H1 (cell line): ENCODE data around the gene MAP2K5. TPM values are rescaled to one million over a fixed set of nuclear protein-coding genes. Genes with fewer than 3 reads are reported as not detected.

ENCODE experiments used
- CTCF ChIA-PET: fragments of 300-600 bp; sonication (Branson Sonifier 250); formaldehyde crosslinking; loops from one replicate; lab custom pipeline; 2021; ENCODE audit not compliant: partially characterized antibody; lab: Charles Lee
- POLR2A ChIA-PET: fragments of 300-600 bp; sonication (Branson Sonifier 250); formaldehyde crosslinking; loops from one replicate; lab custom pipeline; 2021; ENCODE audit warnings: inconsistent platforms; ENCODE audit not compliant: partially characterized antibody; lab: Charles Lee
- DNase-seq, 2 experiments: peaks; one replicate each; pipeline versions ENCODE4 v3.0.0 to v3.0.0-alpha.2; 2010 to 2022; ENCODE audit warnings: low spot score in 2 of 2, low read depth in 1 of 2, mixed read lengths in 1 of 2
- FAIRE-seq: peaks from 2 replicates; lab custom pipeline; 2011; peaks lifted over from hg19 to GRCh38; lab: Jason Lieb, UNC
- H2AFZ ChIP-seq: 2 replicates; pipeline ENCODE4 v1.8.1; 2012; ENCODE audit warnings: low read length, inconsistent platforms
- H2AK5ac ChIP-seq: 2 replicates; pipeline ENCODE4 v1.6.1; 2013; ENCODE audit warnings: low read depth, low read length
- H2BK120ac ChIP-seq: replicated peaks from 2 replicates; pipeline ENCODE3; 2013; ENCODE audit warnings: low read depth, low read length, inconsistent platforms
- H2BK12ac ChIP-seq: 2 replicates; pipeline ENCODE4 v1.6.1; 2013; ENCODE audit warnings: low read depth, low read length
- H2BK15ac ChIP-seq: 2 replicates; pipeline ENCODE4 v1.6.1; 2013; ENCODE audit warnings: low read length
- H2BK20ac ChIP-seq: 2 replicates; pipeline ENCODE4 v1.6.1; 2013; ENCODE audit warnings: low read length
- H2BK5ac ChIP-seq: 2 replicates; pipeline ENCODE4 v1.6.1; 2013; ENCODE audit warnings: low read depth, low read length
- H3K14ac ChIP-seq: 2 replicates; pipeline ENCODE4 v1.6.1; 2013; ENCODE audit warnings: inconsistent platforms; ENCODE audit not compliant: insufficient read length
- H3K18ac ChIP-seq: 2 replicates; pipeline ENCODE4 v1.6.1; 2013; ENCODE audit warnings: low read length; ENCODE audit errors: extremely low read depth
- H3K23ac ChIP-seq: 2 replicates; pipeline ENCODE4 v1.6.1; 2013; ENCODE audit warnings: inconsistent platforms; ENCODE audit not compliant: insufficient read length
- H3K23me2 ChIP-seq: 2 replicates; pipeline ENCODE4 v1.6.1; 2013; ENCODE audit warnings: low read depth, low read length
- H3K27ac ChIP-seq: 2 replicates; pipeline ENCODE4 v1.6.1; 2011; ENCODE audit warnings: low read depth, low read length, inconsistent platforms
- H3K27me3 ChIP-seq, 4 experiments: replicated peaks in 1 of 4; 1 replicate in 1 of 4; 2 replicates in 3 of 4; pipeline versions ENCODE4 v1.6.1 to v1.8.1; 2011 to 2013; ENCODE audit warnings: low read length in 3 of 4, mild to moderate bottlenecking in 3 of 4, inconsistent platforms in 2 of 4, mixed read lengths in 2 of 4, moderate library complexity in 1 of 4; ENCODE audit not compliant: control insufficient read depth in 3 of 4, insufficient read depth in 3 of 4; ENCODE audit errors: extremely low read depth in 1 of 4
- H3K36me3 ChIP-seq, 4 experiments: 2 replicates each; pipeline versions ENCODE4 v1.6.1 to v1.8.1; 2011 to 2013; ENCODE audit warnings: mild to moderate bottlenecking in 4 of 4, low read length in 3 of 4, moderate library complexity in 2 of 4, control low read depth in 1 of 4, inconsistent platforms in 1 of 4; ENCODE audit not compliant: insufficient read depth in 4 of 4, control insufficient read depth in 2 of 4
- H3K4ac ChIP-seq: replicated peaks from 2 replicates; pipeline ENCODE3; 2013; ENCODE audit warnings: low read length, low read depth, mixed read lengths, inconsistent platforms; ENCODE audit not compliant: insufficient read length
- H3K4me1 ChIP-seq, 4 experiments: replicated peaks in 1 of 4; 1 replicate in 1 of 4; 2 replicates in 3 of 4; pipeline versions ENCODE4 v1.6.1 to v1.8.1; 2011 to 2013; ENCODE audit warnings: low read length in 3 of 4, inconsistent platforms in 2 of 4, mixed read lengths in 1 of 4; ENCODE audit not compliant: insufficient read depth in 4 of 4, control insufficient read depth in 3 of 4
- H3K4me2 ChIP-seq, 2 experiments: 2 replicates each; pipeline versions ENCODE4 v1.6.1 to v1.8.1; 2011 to 2013; ENCODE audit warnings: low read depth in 2 of 2, low read length in 2 of 2, control low read depth in 1 of 2, inconsistent platforms in 1 of 2, mild to moderate bottlenecking in 1 of 2; ENCODE audit not compliant: insufficient read depth in 1 of 2
- H3K4me3 ChIP-seq, 4 experiments: fragments of 200-600, 300-600 bp in 1 of 4; sonication (generic), shearing (Covaris generic), sonication (Bioruptor Twin) in 1 of 4; 2 replicates each; pipeline versions ENCODE4 v1.5.1 to v1.8.1; 2011 to 2016; ENCODE audit warnings: low read length in 4 of 4, low read depth in 3 of 4, control low read depth in 2 of 4, inconsistent platforms in 2 of 4, mild to moderate bottlenecking in 2 of 4, mixed read lengths in 1 of 4, moderate library complexity in 1 of 4; ENCODE audit not compliant: insufficient read depth in 2 of 4; ENCODE audit errors: extremely low read depth in 1 of 4
- H3K56ac ChIP-seq: replicated peaks from 2 replicates; pipeline ENCODE3; 2013; ENCODE audit warnings: low read depth, mild to moderate bottlenecking, mixed read lengths, low read length, inconsistent platforms; ENCODE audit not compliant: insufficient read length
- H3K79me1 ChIP-seq: 2 replicates; pipeline ENCODE4 v1.6.1; 2013; ENCODE audit warnings: low read depth, low read length, control low read depth
- H3K79me2 ChIP-seq, 2 experiments: 2 replicates each; pipeline versions ENCODE4 v1.6.1 to v1.8.1; 2012 to 2013; ENCODE audit warnings: low read length in 2 of 2, mild to moderate bottlenecking in 2 of 2, inconsistent platforms in 1 of 2; ENCODE audit not compliant: insufficient read depth in 2 of 2, control insufficient read depth in 1 of 2
- H3K9ac ChIP-seq, 4 experiments: replicated peaks in 1 of 4; 1 replicate in 1 of 4; 2 replicates in 3 of 4; pipeline versions ENCODE4 v1.6.1 to v1.8.1; 2011 to 2013; ENCODE audit warnings: low read depth in 3 of 4, low read length in 3 of 4, control low read depth in 2 of 4, mild to moderate bottlenecking in 2 of 4, moderate library complexity in 2 of 4, inconsistent platforms in 1 of 4; ENCODE audit errors: extremely low read depth in 1 of 4
- H3K9me3 ChIP-seq, 2 experiments: 2 replicates each; pipeline versions ENCODE4 v1.6.1 to v1.8.1; 2012 to 2013; ENCODE audit warnings: mild to moderate bottlenecking in 2 of 2, moderate library complexity in 2 of 2, control low read depth in 1 of 2, inconsistent platforms in 1 of 2, low read depth in 1 of 2, low read length in 1 of 2, mixed read lengths in 1 of 2; ENCODE audit not compliant: insufficient read depth in 2 of 2
- H4K20me1 ChIP-seq, 2 experiments: replicated peaks in 1 of 2; 2 replicates each; pipeline versions ENCODE3 to v1.8.1; 2011 to 2013; ENCODE audit warnings: inconsistent platforms in 2 of 2, low read length in 2 of 2, mild to moderate bottlenecking in 1 of 2; ENCODE audit not compliant: insufficient read depth in 2 of 2, control insufficient read depth in 1 of 2
- H4K5ac ChIP-seq: 2 replicates; pipeline ENCODE4 v1.6.1; 2013; ENCODE audit warnings: low read length, low read depth, mixed read lengths, inconsistent platforms; ENCODE audit not compliant: insufficient read length
- H4K8ac ChIP-seq: 2 replicates; pipeline ENCODE4 v1.8.0; 2013; ENCODE audit warnings: mild to moderate bottlenecking, moderate library complexity, low read length, inconsistent platforms; ENCODE audit not compliant: insufficient read depth; ENCODE audit errors: extremely low read depth
- H4K91ac ChIP-seq: replicated peaks from 2 replicates; pipeline ENCODE3; 2013; ENCODE audit warnings: low read length, mixed read lengths, inconsistent platforms; ENCODE audit not compliant: insufficient read length
- ATF2 ChIP-seq: IDR thresholded peaks from 2 replicates; pipeline ENCODE4 v1.6.1; 2012; ENCODE audit warnings: low read length, inconsistent platforms
- CBX8 ChIP-seq: fragments of 300-800, 300-1000 bp; sonication (generic); IDR thresholded peaks from 2 replicates; pipeline ENCODE4 v1.7.1; 2016; ENCODE audit warnings: low read depth, low read length, borderline replicate concordance
- CHD1 ChIP-seq: IDR thresholded peaks from 2 replicates; pipeline ENCODE4 v1.6.1; 2012; ENCODE audit warnings: low read depth, low read length, improper control_type of control experiment
- CTBP2 ChIP-seq: IDR thresholded peaks from 2 replicates; pipeline ENCODE4 v1.7.0; 2011; ENCODE audit warnings: borderline replicate concordance, mild to moderate bottlenecking, moderate library complexity, mixed read lengths, low read length; ENCODE audit not compliant: insufficient read depth, insufficient read length
- EP300 ChIP-seq, 2 experiments: IDR thresholded peaks; 1 replicate in 1 of 2; 2 replicates in 1 of 2; pipeline ENCODE4 v1.6.1; 2011 to 2012; ENCODE audit warnings: low read depth in 2 of 2, low read length in 2 of 2, mild to moderate bottlenecking in 2 of 2, borderline replicate concordance in 1 of 2, inconsistent platforms in 1 of 2, moderate library complexity in 1 of 2
- RNF2 ChIP-seq: fragments of 200-900, 300-1000 bp; sonication (generic); IDR thresholded peaks from 2 replicates; pipeline ENCODE4 v1.7.1; 2016; ENCODE audit warnings: borderline replicate concordance, low read depth, mild to moderate bottlenecking, antibody characterized with exemption, low read length; ENCODE audit not compliant: poor library complexity, severe bottlenecking; ENCODE audit errors: missing control alignments
- TAF7 ChIP-seq: optimal IDR thresholded peaks from 2 replicates; pipeline ENCODE3; 2011; ENCODE audit warnings: low read depth, mild to moderate bottlenecking, inconsistent platforms, low read length, moderate library complexity, borderline replicate concordance
- ZNF274 ChIP-seq: IDR thresholded peaks from 2 replicates; pipeline ENCODE4 v1.7.0; 2012; ENCODE audit warnings: low read length, borderline replicate concordance; ENCODE audit errors: extremely low read depth
- WGBS, 2 experiments: shearing (Covaris generic) in 1 of 2; methylation state at CpG; one replicate each; pipeline versions ENCODE4 v1.1.6 to v1.1.7; 2013 to 2015; ENCODE audit warnings: low lambda C conversion rate in 2 of 2, mixed read lengths in 2 of 2, inconsistent platforms in 1 of 2, low coverage in 1 of 2, missing lambda C conversion rate in 1 of 2; ENCODE audit not compliant: insufficient replicate concordance in 2 of 2, insufficient coverage in 1 of 2, insufficient read length in 1 of 2; ENCODE audit errors: extremely low coverage in 1 of 2, missing lambda C conversion rate in 1 of 2; 5-methylcytosine and 5-hydroxymethylcytosine counted together
- polyA plus RNA-seq, 7 experiments: library from polyadenylated mRNA; depleted of rRNA in 3 of 7; stranded (reverse) in 5 of 7; unstranded in 2 of 7; fragments of >200 nt in 5 of 7; fragments of 200-250 nt in 2 of 7; gene quantifications; 1 replicate in 5 of 7; 2 replicates in 1 of 7; 4 replicates in 1 of 7; pipeline versions ENCODE4 v1.2.1 to v1.2.3, GENCODE V29; 2011 to 2013; ENCODE audit warnings: missing spikeins in 2 of 7, mixed read lengths in 2 of 7
- total RNA-seq: library from RNA; stranded (reverse); fragmentation: NEBNext Ultra II Directional; extraction: Animal tissue kit (Norgen Biotek cat#: 25700); gene quantifications from 2 replicates; pipeline ENCODE4 v1.2.1, GENCODE V29; 2021

MAP2K5 gene
- total and polyA plus RNA-seq, 2 of the 8 experiments (the other 6 are each of a cell fraction or from before 2014, with no cell fraction given), result 4.4 to 15.8 TPM

GRCh38 chr15:67794832-67795574 lies 252.5 kb downstream of the MAP2K5 start:
- POLR2A ChIA-PET, result no interaction called here
- FAIRE-seq (no peak), DNase-seq (no peak)
- peaks cover 0 to 4% of the 10 kb centered on the region in 2 experiments; a peak in 1 of 4 replicates for H3K9me3 ChIP-seq
- H3K27ac ChIP-seq, result no peak overlapping the region
- no peaks in the 10 kb centered on the region for H3K27me3 ChIP-seq
- H2BK15ac ChIP-seq, result no peak overlapping the region
- H2BK120ac ChIP-seq, result no peak overlapping the region
- no peak overlapping the region for H2AFZ ChIP-seq
- H3K79me2 ChIP-seq, result no peaks in the 10 kb centered on the region
- no peak overlapping the region for H3K56ac ChIP-seq
- no peak overlapping the region for H4K91ac ChIP-seq
- H3K36me3 ChIP-seq, result 0 out of 8 replicates have a peak, but pooled peaks cover 0 to 6% (median 0%) of the 10 kb centered on the region in 4 experiments
- CTCF ChIA-PET, result interaction anchor here (1.4 kb wide), 1 partner anchor 16 kb away, joined by 6 read pairs; no protein-coding TSS in a partner anchor
- no peak overlapping the region for H2AK5ac ChIP-seq
- H2BK20ac ChIP-seq, result no peak overlapping the region
- H4K8ac ChIP-seq, result no peak overlapping the region
- H3K4me2 ChIP-seq, result no peak overlapping the region
- no peaks in the 10 kb centered on the region for H3K79me1 ChIP-seq
- H3K9ac ChIP-seq, result no peak overlapping the region
- H3K4me3 ChIP-seq, result no peak overlapping the region
- no peak overlapping the region for H2BK5ac ChIP-seq
- H4K20me1 ChIP-seq, result no peaks in the 10 kb centered on the region
- no peak overlapping the region for H4K5ac ChIP-seq
- 83% methylated on average over 4 of the region's 4 CpGs; no CpG with 5 or more reads in 1 of the 2 experiments for WGBS, 2 experiments
- no peak overlapping the region for H3K18ac ChIP-seq
- H3K14ac ChIP-seq, result no peak overlapping the region
- H3K23me2 ChIP-seq, result no peaks in the 10 kb centered on the region
- peaks cover 3 to 18% (median 10%) of the 10 kb centered on the region in 4 experiments; a peak in 5 of 7 replicates for H3K4me1 ChIP-seq
- H2BK12ac ChIP-seq, result no peak overlapping the region
- H3K4ac ChIP-seq, result no peak overlapping the region
- TF ChIP-seq TAF7 (no peak), RNF2 (no peak), EP300 (IDR thresholded peaks at IDR 0.05; ENCODE audit: borderline replicate concordance in 1 of 2, low read depth in 2 of 2, low read length in 2 of 2) (no peak), CBX8 (no peak), CHD1 (no peak), ZNF274 (no peak), CTBP2 (no peak), ATF2 (no peak)
- H3K23ac ChIP-seq, result no peak overlapping the region
